Measurements from ENCODE around the gene GPM6B.

Gene GPM6B

GRCh38 chrX:13768939-13769338, 48.0 kb downstream of the GPM6B start:
- DNase-seq (ENCODE audit: low spot score) (no peak), ATAC-seq (ENCODE audit: low read depth) (no peak)
- no peak overlapping the region for H3K4me3 ChIP-seq (ENCODE audit: severe bottlenecking)
- H3K4me1 ChIP-seq (ENCODE audit: insufficient read depth, poor library complexity, severe bottlenecking): no peaks in the 10 kb centered on the region
- no peak overlapping the region for H3K27ac ChIP-seq (ENCODE audit: poor library complexity, severe bottlenecking)
- no peaks in the 10 kb centered on the region for H3K27me3 ChIP-seq (ENCODE audit: insufficient read depth, poor library complexity, severe bottlenecking)
- TF ChIP-seq CTCF (IDR thresholded peaks at IDR 0.05; ENCODE audit: poor library complexity, severe bottlenecking): no peak
- peaks cover 13% of the 10 kb centered on the region for H3K36me3 ChIP-seq (ENCODE audit: low read depth)
- no peaks in the 10 kb centered on the region for H3K9me3 ChIP-seq (ENCODE audit: severe bottlenecking)

- no peak for ATAC-seq (ENCODE audit: low read depth)
- no peaks in the 10 kb centered on the region for H3K27me3 ChIP-seq (ENCODE audit: insufficient read depth, poor library complexity, severe bottlenecking)
- no peak for DNase-seq (ENCODE audit: low spot score)
- H3K27ac ChIP-seq (ENCODE audit: poor library complexity, severe bottlenecking): no peak overlapping the region
- no peaks in the 10 kb centered on the region for H3K9me3 ChIP-seq (ENCODE audit: severe bottlenecking)
- TF ChIP-seq CTCF (IDR thresholded peaks at IDR 0.05; ENCODE audit: poor library complexity, severe bottlenecking): peak; percentile 14
- peaks cover 36% of the 10 kb centered on the region for H3K36me3 ChIP-seq (ENCODE audit: low read depth)
- no peaks in the 10 kb centered on the region for H3K4me1 ChIP-seq (ENCODE audit: insufficient read depth, poor library complexity, severe bottlenecking)
- no peak overlapping the region for H3K4me3 ChIP-seq (ENCODE audit: severe bottlenecking)
Observed at GRCh38 chrX:13764765-13765164, 52.1 kb downstream of the GPM6B start.

- TF ChIP-seq CTCF (IDR thresholded peaks at IDR 0.05; ENCODE audit: poor library complexity, severe bottlenecking): no peak
- Histone ChIP-seq H3K27ac (ENCODE audit: poor library complexity, severe bottlenecking) (no peak overlapping the region), H3K27me3 (ENCODE audit: insufficient read depth, poor library complexity, severe bottlenecking) (no peaks in the 10 kb centered on the region), H3K9me3 (ENCODE audit: severe bottlenecking) (no peaks in the 10 kb centered on the region), H3K4me3 (ENCODE audit: severe bottlenecking) (no peak overlapping the region), H3K4me1 (ENCODE audit: insufficient read depth, poor library complexity, severe bottlenecking) (no peaks in the 10 kb centered on the region), H3K36me3 (ENCODE audit: low read depth) (peaks cover 40% of the 10 kb centered on the region)
- no peak for ATAC-seq (ENCODE audit: low read depth)
- DNase-seq (ENCODE audit: low spot score): no peak
Observed at GRCh38 chrX:13764281-13764680, 52.6 kb downstream of the GPM6B start.

- no peak for ATAC-seq (ENCODE audit: low read depth)
- Histone ChIP-seq H3K9me3 (ENCODE audit: severe bottlenecking) (no peaks in the 10 kb centered on the region), H3K27ac (ENCODE audit: poor library complexity, severe bottlenecking) (no peak overlapping the region), H3K4me3 (ENCODE audit: severe bottlenecking) (no peak overlapping the region), H3K27me3 (ENCODE audit: insufficient read depth, poor library complexity, severe bottlenecking) (no peaks in the 10 kb centered on the region), H3K4me1 (ENCODE audit: insufficient read depth, poor library complexity, severe bottlenecking) (no peaks in the 10 kb centered on the region), H3K36me3 (ENCODE audit: low read depth) (peaks cover 37% of the 10 kb centered on the region)
- DNase-seq (ENCODE audit: low spot score): no peak
- TF ChIP-seq CTCF (IDR thresholded peaks at IDR 0.05; ENCODE audit: poor library complexity, severe bottlenecking): no peak
Observed at GRCh38 chrX:13763489-13763888, 53.4 kb downstream of the GPM6B start.

- no peak for TF ChIP-seq CTCF (IDR thresholded peaks at IDR 0.05; ENCODE audit: poor library complexity, severe bottlenecking)
- H3K4me1 ChIP-seq (ENCODE audit: insufficient read depth, poor library complexity, severe bottlenecking): no peaks in the 10 kb centered on the region
- H3K4me3 ChIP-seq (ENCODE audit: severe bottlenecking): no peak overlapping the region
- H3K27me3 ChIP-seq (ENCODE audit: insufficient read depth, poor library complexity, severe bottlenecking): no peaks in the 10 kb centered on the region
- H3K9me3 ChIP-seq (ENCODE audit: severe bottlenecking): no peaks in the 10 kb centered on the region
- ATAC-seq (ENCODE audit: low read depth): no peak
- no peak for DNase-seq (ENCODE audit: low spot score)
- peaks cover 35% of the 10 kb centered on the region for H3K36me3 ChIP-seq (ENCODE audit: low read depth)
- no peak overlapping the region for H3K27ac ChIP-seq (ENCODE audit: poor library complexity, severe bottlenecking)
Observed at GRCh38 chrX:13761606-13762414, 55.1 kb downstream of the GPM6B start.

Data from RWPE2 (cell line).